HepG2 (cell line): ENCODE results near the gene CREBRF. TPM values are rescaled to one million over a fixed set of nuclear protein-coding genes. Genes with fewer than 3 reads are reported as not detected.

Experiments used
- ADNP ChIP-seq: sonication (generic); formaldehyde crosslinking; IDR thresholded peaks from 2 replicates; pipeline ENCODE4 v1.4.0; 2020; ENCODE audit warnings: missing genetic modification reagents
- DR1 ChIP-seq: sonication (generic); formaldehyde crosslinking; IDR thresholded peaks from 2 replicates; pipeline ENCODE4 v1.8.0; 2021; ENCODE audit warnings: mild to moderate bottlenecking, missing genetic modification reagents, inconsistent platforms
- FOXO1 ChIP-seq: sonication (generic); formaldehyde crosslinking; IDR thresholded peaks from 2 replicates; pipeline ENCODE4 v1.4.0; 2020; ENCODE audit warnings: missing genetic modification reagents
- IKZF5 ChIP-seq: IDR thresholded peaks from 2 replicates; pipeline ENCODE4 v1.6.1; 2018; ENCODE audit warnings: missing genetic modification reagents, mild to moderate bottlenecking, missing compliant biosample characterization
- KIAA2018 ChIP-seq: sonication (generic); formaldehyde crosslinking; IDR thresholded peaks from 2 replicates; pipeline ENCODE4 v1.5.0; 2020; ENCODE audit warnings: mild to moderate bottlenecking, missing genetic modification reagents, borderline replicate concordance
- MZF1 ChIP-seq: sonication (generic); formaldehyde crosslinking; IDR thresholded peaks from 2 replicates; pipeline ENCODE4 v1.8.1; 2023; ENCODE audit warnings: mild to moderate bottlenecking, missing genetic modification reagents, borderline replicate concordance
- NKX3-1 ChIP-seq: sonication (generic); formaldehyde crosslinking; IDR thresholded peaks from 2 replicates; pipeline ENCODE4 v1.5.0; 2020; ENCODE audit warnings: missing genetic modification reagents
- PTBP1 ChIP-seq: fragments of 200-400 bp; formaldehyde crosslinking; IDR thresholded peaks from 2 replicates; pipeline ENCODE4 v1.6.1; 2018; ENCODE audit warnings: low read length, low read depth; ENCODE audit not compliant: poor library complexity, severe bottlenecking
- ZBTB38 ChIP-seq: sonication (generic); formaldehyde crosslinking; IDR thresholded peaks from 2 replicates; pipeline ENCODE4 v1.5.1; 2020; ENCODE audit warnings: mild to moderate bottlenecking, missing genetic modification reagents
- ZBTB7B ChIP-seq: sonication (generic); formaldehyde crosslinking; IDR thresholded peaks from 2 replicates; pipeline ENCODE4 v1.4.0; 2020; ENCODE audit warnings: missing genetic modification reagents
- ZNF501 ChIP-seq: sonication (generic); formaldehyde crosslinking; IDR thresholded peaks from 2 replicates; pipeline ENCODE4 v1.5.1; 2020; ENCODE audit warnings: mild to moderate bottlenecking, moderate library complexity, missing genetic modification reagents
- ZNF616 ChIP-seq: sonication (generic); formaldehyde crosslinking; IDR thresholded peaks from 2 replicates; pipeline ENCODE4 v1.5.0; 2020; ENCODE audit warnings: low read depth, mild to moderate bottlenecking, missing genetic modification reagents
- ZNF737 ChIP-seq: sonication (generic); formaldehyde crosslinking; IDR thresholded peaks from 2 replicates; pipeline ENCODE4 v1.5.0; 2020; ENCODE audit warnings: missing genetic modification reagents, mild to moderate bottlenecking, borderline replicate concordance
- ZNF782 ChIP-seq: sonication (generic); formaldehyde crosslinking; IDR thresholded peaks from 2 replicates; pipeline ENCODE4 v1.4.0; 2020; ENCODE audit warnings: missing genetic modification reagents, mild to moderate bottlenecking, borderline replicate concordance
- ZNF784 ChIP-seq: sonication (generic); formaldehyde crosslinking; IDR thresholded peaks from 2 replicates; pipeline ENCODE4 v1.5.1; 2020; ENCODE audit warnings: missing genetic modification reagents, mild to moderate bottlenecking, borderline replicate concordance
- polyA plus RNA-seq, 8 experiments: library from polyadenylated mRNA; depleted of rRNA in 3 of 8; stranded (reverse) in 7 of 8; unstranded in 1 of 8; fragments of >200 nt; fragmentation: Illumina TruSeq in 4 of 8; extraction: Trizol in 4 of 8; gene quantifications; 2 replicates each; pipeline versions ENCODE4 v1.2.1 to v1.2.3, GENCODE V29; 2011 to 2016; ENCODE audit warnings: low read depth in 4 of 8, missing spikeins in 1 of 8, mixed read lengths in 1 of 8; ENCODE audit not compliant: insufficient read depth in 1 of 8
- total RNA-seq, 5 experiments: library from RNA; depleted of rRNA; stranded (reverse); fragments of >200 nt; fragmentation: Illumina TruSeq; extraction: Trizol; gene quantifications; 2 replicates each; pipeline ENCODE4 v1.2.3, GENCODE V29; 2016; ENCODE audit warnings: low read depth in 1 of 5

The CREBRF gene
- total and polyA plus RNA-seq, 2 of the 13 experiments (the other 11 are each of a cell fraction or from before 2014, with no cell fraction given) = 4.5 to 10.2 TPM

GRCh38 chr5:173144200-173145176 lies 88.3 kb downstream of the CREBRF start, which contains the start of gene BNIP1 (continued):
- TF ChIP-seq KIAA2018 (CRISPR knock-in tag) (no peak), DR1 (CRISPR knock-in tag) (0 out of 2 replicates have a peak, but pooled peaks have one; percentile 22), ZNF737 (CRISPR knock-in tag) (no peak), NKX3-1 (no peak), IKZF5 (CRISPR knock-in tag) (peak; percentile 51; the same call in 1 of the 2 replicates), ZNF616 (CRISPR knock-in tag) (0 out of 2 replicates have a peak, but pooled peaks have one; percentile 9), ZBTB7B (CRISPR knock-in tag) (peak; percentile 93), ZNF501 (CRISPR knock-in tag) (peak; percentile 90), FOXO1 (peak; percentile 62), ZNF784 (CRISPR knock-in tag) (no peak; the same call in 1 of the 2 replicates), ADNP (CRISPR knock-in tag) (no peak), PTBP1 (no peak), ZNF782 (no peak; the same call in 1 of the 2 replicates), MZF1 (CRISPR knock-in tag) (no peak), ZBTB38 (no peak; the same call in 1 of the 2 replicates)
